ENCODE data around the gene THBS2.

- TF ChIP-seq CTCF (IDR thresholded peaks at IDR 0.05) (no peak), EZH2 (IDR thresholded peaks at IDR 0.05) (no peak), EZH2phosphoT487 (IDR thresholded peaks at IDR 0.05) (no peak)
These were observed 16.7 kb downstream of the THBS2 start for GRCh38 chr6:169236988-169237387.
